Thyroid gland (tissue), 4 donors: ENCODE data around the gene SNRPE.

Source experiments
- POLR2A ChIP-seq, 2 donors: fragments of 450-650 bp; IDR thresholded peaks; one replicate each; pipeline ENCODE4 v1.6.1; 2017; ENCODE audit warnings: antibody characterized with exemption in 2 of 2, mild to moderate bottlenecking in 2 of 2, moderate library complexity in 1 of 2
- TF ChIP-seq, protein P1 (sequence below), 6 experiments: fragments of 200-600 bp in 3 of 6; fragments of 450-650 bp in 3 of 6; sonication (generic) in 3 of 6; IDR thresholded peaks; one replicate each; pipeline ENCODE4 v1.5.1; 2016 to 2019; ENCODE audit warnings: antibody characterized with exemption in 6 of 6, mild to moderate bottlenecking in 2 of 6, inconsistent platforms in 1 of 6, moderate library complexity in 1 of 6

DNA sequence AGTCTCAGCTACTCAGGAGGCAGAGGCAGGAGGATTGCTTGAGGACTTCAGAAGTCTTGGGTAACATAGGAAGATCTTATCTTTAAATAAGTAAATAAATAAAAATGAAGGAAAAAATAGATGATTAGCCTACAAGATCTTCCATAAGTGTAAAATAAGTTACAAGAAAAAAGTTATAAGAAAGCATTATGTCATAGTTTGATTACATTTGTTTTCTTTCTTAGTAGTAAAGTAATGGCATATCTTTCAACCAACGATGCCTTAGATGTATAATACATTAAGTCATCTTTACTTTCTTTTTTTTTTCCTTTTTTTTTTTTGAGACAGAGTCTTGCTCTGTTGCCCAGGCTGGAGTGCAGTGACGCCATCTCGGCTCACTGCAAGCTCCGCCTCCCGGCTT, 46.5 kb downstream of the SNRPE start:
- TF ChIP-seq, protein P1, sequence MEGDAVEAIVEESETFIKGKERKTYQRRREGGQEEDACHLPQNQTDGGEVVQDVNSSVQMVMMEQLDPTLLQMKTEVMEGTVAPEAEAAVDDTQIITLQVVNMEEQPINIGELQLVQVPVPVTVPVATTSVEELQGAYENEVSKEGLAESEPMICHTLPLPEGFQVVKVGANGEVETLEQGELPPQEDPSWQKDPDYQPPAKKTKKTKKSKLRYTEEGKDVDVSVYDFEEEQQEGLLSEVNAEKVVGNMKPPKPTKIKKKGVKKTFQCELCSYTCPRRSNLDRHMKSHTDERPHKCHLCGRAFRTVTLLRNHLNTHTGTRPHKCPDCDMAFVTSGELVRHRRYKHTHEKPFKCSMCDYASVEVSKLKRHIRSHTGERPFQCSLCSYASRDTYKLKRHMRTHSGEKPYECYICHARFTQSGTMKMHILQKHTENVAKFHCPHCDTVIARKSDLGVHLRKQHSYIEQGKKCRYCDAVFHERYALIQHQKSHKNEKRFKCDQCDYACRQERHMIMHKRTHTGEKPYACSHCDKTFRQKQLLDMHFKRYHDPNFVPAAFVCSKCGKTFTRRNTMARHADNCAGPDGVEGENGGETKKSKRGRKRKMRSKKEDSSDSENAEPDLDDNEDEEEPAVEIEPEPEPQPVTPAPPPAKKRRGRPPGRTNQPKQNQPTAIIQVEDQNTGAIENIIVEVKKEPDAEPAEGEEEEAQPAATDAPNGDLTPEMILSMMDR (IDR thresholded peaks at IDR 0.05): no peak
- no peak for TF ChIP-seq POLR2A (IDR thresholded peaks at IDR 0.05)
